Measurements from ENCODE around the gene IKBKG.
"Not testable (repeated sequence)": the region's sequence is repeated elsewhere in the genome, so short reads cannot be mapped to it uniquely, and the experiment has no call there.

IKBKG gene

DNA sequence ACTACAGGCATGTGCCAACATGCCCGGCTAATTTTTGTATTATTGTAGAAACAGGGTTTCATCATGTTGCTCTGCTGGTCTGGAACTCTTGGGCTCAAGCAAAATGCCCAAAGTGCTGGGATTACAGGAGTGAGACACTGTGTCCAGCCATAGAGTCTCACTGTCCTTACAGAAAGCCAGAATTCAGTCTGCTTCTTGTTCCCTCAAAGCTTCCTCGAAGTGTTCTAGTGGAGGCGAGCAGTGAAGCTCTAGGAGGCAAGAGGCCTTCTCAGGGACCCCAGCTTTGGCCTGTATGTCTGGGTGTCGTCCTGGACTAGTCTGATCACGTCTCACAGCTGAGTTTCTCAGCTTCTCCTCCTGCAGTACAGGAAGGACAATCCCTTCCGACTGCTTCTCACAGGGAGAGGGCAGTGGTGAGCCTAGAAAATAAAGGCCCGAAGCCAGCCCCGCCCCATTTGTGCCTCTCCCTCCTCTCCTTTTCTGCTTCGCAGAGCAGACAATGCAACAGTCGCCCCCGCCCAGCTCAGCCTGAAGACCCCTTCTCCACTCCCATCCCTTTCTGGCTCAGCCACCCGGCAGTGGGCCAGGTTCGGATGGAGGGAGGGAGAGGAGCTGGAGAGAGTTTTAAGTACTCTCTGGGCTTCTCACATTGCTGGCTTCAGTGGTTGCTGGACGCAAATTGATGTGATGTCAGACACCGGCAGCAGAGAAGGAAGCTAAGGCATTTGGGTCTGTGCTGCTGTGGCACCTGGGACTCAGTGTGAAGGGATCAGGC, 20.3 kb upstream of the IKBKG start:
- DNase-seq (ENCODE audit: low read depth in 3 of 3, low spot score in 1 of 3): peak in 1 of 3 donors; percentile 37

- DNase-seq (ENCODE audit: low read depth in 3 of 3, low spot score in 1 of 3): no peak
These were observed 18.2 kb upstream of the IKBKG start for GRCh38 chrX:154529206-154529612.

GRCh38 chrX:154530286-154530685, 17.1 kb upstream of the IKBKG start:
- DNase-seq (ENCODE audit: low read depth in 3 of 3, low spot score in 1 of 3): no peak

- no peak for DNase-seq (ENCODE audit: low read depth in 3 of 3, low spot score in 1 of 3)
These were observed 15.8 kb upstream of the IKBKG start for GRCh38 chrX:154531626-154532025.

DNA sequence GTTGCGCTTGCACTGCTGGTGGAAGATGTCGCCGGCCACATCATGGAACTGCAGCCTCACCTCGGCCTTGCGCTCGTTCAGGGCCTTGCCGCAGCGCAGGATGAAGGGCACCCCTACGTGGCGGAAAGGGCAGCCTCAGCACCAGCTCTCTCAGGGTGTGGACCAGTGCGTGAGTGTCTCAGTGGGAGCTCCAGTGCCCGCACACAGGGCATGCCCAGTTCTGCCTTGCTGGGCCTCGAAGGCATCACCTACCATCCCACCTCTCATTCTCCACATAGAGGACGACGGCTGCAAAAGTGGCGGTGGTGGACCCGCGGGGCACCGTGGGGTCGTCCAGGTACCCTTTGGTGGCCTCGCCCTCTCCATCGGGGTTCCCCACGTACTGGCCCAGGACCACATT, 14.7 kb upstream of the IKBKG start:
- DNase-seq (ENCODE audit: low read depth in 3 of 3, low spot score in 1 of 3): no peak

DNA sequence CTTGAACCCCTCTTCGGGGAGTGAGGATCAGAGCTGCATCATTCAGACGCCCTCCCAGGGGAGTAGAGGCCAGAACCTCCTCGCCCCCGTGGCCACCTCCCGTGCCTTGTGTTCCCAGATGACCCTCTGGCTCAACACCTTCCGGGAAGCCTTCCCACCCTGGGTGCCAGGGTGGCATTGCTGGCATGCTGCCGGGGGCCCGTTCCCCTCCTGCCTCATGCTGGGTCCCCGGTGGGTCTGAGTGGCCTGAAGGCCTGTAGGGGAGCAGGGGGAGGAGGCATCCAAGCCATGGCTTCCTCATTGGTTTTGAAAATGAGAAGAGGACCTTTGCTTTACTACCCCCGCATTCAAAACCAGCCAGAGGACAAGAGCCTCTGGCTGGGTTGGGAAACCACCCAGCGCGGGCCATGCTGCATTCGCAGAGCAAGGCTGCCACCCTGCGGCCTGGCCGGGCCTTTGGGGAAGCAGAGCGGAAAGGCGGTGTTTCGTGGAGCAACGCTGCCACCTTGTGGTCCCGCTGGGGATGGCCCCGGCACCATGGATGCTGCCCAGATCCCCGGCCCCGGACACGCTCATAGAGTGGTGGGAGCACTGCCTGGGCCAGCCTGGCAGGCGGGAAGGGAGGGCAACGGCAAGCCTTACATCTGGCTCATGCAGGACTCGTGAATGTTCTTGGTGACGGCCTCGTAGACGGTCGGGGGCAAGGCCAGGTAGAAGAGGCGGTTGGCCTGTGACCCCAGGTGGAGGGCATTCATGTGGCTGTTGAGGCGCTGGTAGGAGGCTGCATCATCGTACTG, 12.7 kb upstream of the IKBKG start:
- DNase-seq (ENCODE audit: low read depth in 3 of 3, low spot score in 1 of 3): peak; percentile 74 to 87 (median 80)

DNA sequence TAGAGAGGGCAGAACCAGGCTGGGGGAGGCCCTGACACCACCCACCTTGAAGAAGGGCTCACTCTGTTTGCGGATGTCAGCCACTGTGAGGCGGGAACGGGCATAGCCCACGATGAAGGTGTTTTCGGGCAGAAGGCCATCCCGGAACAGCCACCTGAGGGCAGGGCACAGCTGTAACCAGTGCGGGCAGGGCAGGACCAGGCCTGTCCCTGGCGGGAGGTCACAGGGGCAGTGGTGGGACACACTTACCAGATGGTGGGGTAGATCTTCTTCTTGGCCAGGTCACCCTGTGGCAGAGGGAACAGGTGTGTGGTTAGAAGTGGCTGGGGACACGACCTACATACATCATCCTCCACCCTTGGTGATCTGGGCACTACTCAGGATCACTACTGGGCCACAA, 11.5 kb upstream of the IKBKG start:
- DNase-seq (ENCODE audit: low read depth in 3 of 3, low spot score in 1 of 3): no peak

GRCh38 chrX:154539077-154539476, 8.3 kb upstream of the IKBKG start:
- DNase-seq (ENCODE audit: low read depth in 3 of 3, low spot score in 1 of 3): no peak

GRCh38 chrX:154540365-154540764, 7.1 kb upstream of the IKBKG start:
- DNase-seq (ENCODE audit: low read depth in 3 of 3, low spot score in 1 of 3): not testable (repeated sequence)

DNA sequence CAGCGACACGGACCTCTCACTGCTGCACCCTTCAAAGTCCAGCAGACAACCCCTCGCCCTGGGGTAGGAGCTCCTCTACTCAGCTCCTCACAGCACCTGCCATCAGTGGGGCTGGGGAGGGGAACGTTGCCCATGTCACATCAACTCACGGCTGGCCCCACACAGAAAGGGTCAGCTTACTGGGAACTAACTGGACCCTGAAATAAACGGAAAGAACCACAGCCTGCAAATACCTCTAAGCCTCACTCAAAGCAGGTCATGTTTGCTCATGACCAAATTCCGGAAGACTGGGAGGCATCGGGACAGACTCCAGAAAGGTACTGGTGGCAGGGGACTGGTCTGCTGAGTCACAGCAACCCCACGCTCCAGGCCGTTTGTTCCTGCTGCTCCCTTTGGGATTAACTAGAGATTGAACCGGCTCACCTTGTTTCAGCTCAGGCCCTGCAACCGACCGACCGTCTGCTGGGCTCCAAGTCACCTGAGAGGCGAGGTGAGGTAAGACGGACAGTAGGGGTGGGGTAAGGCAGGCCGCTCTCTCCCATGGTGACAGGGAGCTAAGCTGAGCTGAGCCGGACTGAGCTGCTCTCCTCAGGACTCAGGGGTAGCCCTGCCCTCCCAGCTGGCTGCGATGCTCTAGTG, 6.4 kb upstream of the IKBKG start:
- no peak for DNase-seq (ENCODE audit: low read depth in 3 of 3, low spot score in 1 of 3)

DNA sequence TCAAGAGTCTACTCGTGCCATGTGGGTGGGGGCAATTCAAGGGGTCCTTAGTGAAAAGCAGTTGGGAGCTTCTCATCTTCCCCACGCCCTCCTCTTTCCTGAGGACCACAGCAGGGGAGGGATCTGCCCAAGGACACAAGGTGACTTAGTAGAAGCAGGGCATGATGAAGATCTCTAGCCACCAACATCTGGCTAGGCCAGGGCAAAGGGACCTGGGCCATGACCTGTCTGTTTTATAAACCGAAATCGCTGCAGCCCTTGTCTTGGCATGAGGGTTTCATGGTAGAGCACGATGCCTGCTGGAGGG, 5.9 kb upstream of the IKBKG start:
- DNase-seq (ENCODE audit: low read depth in 3 of 3, low spot score in 1 of 3): no peak

DNA sequence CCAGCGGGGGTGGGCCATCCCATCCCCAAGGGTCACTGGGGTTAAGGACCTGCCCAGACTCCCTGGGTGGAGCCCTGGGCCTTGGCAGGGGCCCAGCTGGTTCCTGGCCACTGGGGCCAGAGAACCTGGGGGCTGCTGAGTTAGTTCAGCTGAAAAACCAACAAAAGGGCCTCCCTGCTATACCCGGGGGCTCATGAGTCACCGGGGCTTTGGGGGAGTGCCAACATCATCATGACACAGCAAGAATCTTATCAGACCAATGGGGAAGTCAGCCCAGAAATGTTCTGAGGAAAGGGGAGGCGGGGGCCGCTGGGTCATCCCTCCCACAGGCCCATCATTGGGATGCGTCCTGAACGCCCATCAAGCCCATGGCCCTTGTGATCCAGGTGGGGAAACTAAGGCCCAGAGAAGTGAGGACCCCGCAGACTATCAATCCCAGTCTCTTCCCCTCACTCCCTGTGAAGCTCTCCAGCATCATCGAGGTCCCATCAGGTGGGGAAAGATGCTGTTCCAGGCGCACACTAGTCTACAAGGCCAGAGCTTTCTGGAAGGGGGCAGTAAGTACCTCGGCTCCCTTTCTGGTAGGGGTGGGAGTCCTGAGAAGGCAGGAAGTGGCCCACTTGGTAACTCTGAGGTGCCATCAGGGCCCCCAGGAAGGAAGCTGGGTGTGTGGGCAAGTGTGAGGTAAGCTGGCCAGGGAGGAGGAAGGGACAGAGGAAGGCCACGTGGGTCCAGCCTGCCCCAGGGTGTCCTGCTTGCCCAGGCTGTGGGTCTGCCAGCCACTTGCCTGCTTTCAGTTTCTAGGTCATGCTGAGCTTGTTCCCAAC, 5.3 kb upstream of the IKBKG start:
- peak in 1 of 3 donors; percentile 33 for DNase-seq (ENCODE audit: low read depth in 3 of 3, low spot score in 1 of 3)

GRCh38 chrX:154542723-154543424, 4.5 kb upstream of the IKBKG start:
- no peak for DNase-seq (ENCODE audit: low read depth in 3 of 3, low spot score in 1 of 3)

- DNase-seq (ENCODE audit: low read depth in 3 of 3, low spot score in 1 of 3): no peak
These were observed 1.6 kb upstream of the IKBKG start for GRCh38 chrX:154545673-154546274.

DNA sequence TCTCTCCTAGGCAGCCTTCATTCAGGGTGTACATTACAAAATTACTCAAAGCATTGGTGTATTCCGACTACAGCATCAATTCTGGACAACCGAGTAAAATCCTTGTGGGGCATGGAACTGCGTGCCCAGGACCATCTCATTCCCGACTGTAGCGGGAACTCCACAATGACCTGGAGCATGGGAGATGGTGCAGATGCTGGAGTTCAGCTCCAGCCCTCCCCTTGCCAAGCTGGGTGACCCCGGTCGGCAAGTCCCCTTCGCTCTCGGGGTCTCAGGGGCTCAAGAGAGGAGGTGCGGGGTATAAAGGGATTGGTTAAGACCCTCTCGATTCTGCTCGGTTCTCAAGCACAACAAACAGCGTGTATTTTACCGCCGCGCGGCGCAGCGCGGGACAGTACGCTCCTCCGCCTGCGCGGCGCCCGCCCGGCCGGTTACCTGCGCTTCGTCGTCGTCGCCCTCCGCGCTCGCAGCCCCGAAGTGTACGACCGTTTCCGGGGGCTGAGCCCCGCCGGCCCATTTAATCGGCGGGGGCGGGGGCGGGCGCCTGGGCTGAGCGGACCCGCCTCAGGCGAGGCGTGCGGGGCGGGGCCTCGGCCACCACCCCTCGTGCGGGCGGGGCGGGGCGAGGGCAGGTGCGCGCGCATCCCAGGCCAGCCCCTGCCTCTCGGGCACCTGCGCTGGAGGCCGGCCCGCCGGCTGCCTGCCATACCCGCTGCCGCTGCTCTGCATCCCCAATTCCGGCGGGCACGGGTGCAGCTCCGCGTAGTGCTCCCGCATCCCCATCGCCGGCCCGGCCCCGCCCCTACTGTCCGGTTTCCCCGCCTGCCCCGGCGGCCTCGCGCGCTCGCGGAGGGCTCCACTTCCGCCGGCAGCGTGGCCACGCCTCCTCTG, 821 bp upstream of the IKBKG start, which contains the start of gene G6PD:
Gene G6PD, minus strand, starts transcription at position 493 of the 891 bp plus-strand sequence. CDS start 691 bp downstream, outside the sequence.
- DNase-seq (ENCODE audit: low read depth in 3 of 3, low spot score in 1 of 3): peak; percentile 51 to 73 (median 71)

DNA sequence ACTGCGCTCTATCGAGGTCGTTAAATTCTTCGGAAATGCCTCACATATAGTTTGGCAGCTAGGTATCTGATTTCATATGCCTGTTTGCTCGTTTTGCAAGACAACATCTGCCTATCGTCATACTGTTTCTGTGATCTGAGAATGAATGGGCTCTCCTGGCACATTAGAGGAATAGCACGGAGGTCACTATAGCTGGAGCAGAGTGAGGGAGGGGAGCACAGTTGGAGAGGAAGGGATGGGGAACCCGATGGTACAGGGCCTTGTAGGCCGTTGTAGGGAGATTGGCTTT, 552 bp downstream of the IKBKG start:
- no peak for DNase-seq (ENCODE audit: low read depth in 3 of 3, low spot score in 1 of 3)

GRCh38 chrX:154549766-154550165, 2.3 kb downstream of the IKBKG start:
- DNase-seq (ENCODE audit: low read depth in 3 of 3, low spot score in 1 of 3): no peak

GRCh38 chrX:154552112-154552806, 4.8 kb downstream of the IKBKG start:
- not testable (repeated sequence) for DNase-seq (ENCODE audit: low read depth in 3 of 3, low spot score in 1 of 3)
